NT2/D1 (cell line): ENCODE data around the gene GFRA4.

ENCODE experiments used
- SUZ12 ChIP-seq: IDR thresholded peaks from 2 replicates; pipeline ENCODE4 v1.6.1; 2011; ENCODE audit not compliant: insufficient read length, insufficient read depth; ENCODE audit errors: extremely low read depth
- YY1 ChIP-seq: IDR thresholded peaks from 2 replicates; pipeline ENCODE4 v1.6.1; 2011; ENCODE audit not compliant: insufficient read length, insufficient read depth
- ZNF274 ChIP-seq: IDR thresholded peaks from 2 replicates; pipeline ENCODE4 v1.6.1; 2011; ENCODE audit warnings: mild to moderate bottlenecking, low read depth, low read length

- no peak for TF ChIP-seq ZNF274
- no peak for TF ChIP-seq SUZ12
- TF ChIP-seq YY1, result no peak
These were observed 3.5 kb downstream of the GFRA4 start for GRCh38 chr20:3659492-3660261.
